HG03097 (cell line): ENCODE data around the gene CEP72.
"Not testable (repeated sequence)": the region's sequence is repeated elsewhere in the genome, so short reads cannot be mapped to it uniquely, and the experiment has no call there.

ENCODE experiments used
- ATAC-seq: cut with Tn5 transposase; IDR thresholded peaks from one replicate; pipeline ENCODE4 v1.9.1; 2021; ENCODE audit not compliant: unreplicated experiment, low FRiP score

CEP72 gene

DNA sequence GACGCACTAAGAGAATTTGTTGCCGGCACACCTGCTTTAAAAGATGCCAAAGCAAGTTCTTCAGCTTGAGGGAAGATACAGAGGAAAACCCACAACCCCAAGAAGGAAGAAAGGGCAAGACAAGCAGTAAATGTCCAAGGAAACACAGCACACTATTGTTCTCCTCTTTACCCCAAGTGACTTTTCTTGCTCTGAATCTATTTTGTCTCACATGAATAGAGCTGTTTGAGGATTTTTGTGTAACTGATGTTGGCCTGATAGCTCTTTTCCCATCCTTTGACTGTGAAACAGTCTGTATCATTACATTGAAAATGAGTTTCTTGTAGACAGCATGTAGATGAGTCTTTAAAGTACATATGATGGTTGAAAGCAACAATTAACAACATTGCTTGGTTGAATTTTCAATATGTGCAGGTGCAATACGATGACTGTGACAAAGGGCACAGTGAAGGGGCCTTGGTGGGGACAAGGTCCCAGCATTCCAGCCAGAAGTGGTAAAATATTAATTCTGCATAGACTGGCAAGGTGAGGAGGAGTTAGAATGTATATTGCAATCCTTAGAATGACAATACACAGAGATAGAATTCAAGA is 16.8 kb upstream of the CEP72 start:
- ATAC-seq = no peak

DNA sequence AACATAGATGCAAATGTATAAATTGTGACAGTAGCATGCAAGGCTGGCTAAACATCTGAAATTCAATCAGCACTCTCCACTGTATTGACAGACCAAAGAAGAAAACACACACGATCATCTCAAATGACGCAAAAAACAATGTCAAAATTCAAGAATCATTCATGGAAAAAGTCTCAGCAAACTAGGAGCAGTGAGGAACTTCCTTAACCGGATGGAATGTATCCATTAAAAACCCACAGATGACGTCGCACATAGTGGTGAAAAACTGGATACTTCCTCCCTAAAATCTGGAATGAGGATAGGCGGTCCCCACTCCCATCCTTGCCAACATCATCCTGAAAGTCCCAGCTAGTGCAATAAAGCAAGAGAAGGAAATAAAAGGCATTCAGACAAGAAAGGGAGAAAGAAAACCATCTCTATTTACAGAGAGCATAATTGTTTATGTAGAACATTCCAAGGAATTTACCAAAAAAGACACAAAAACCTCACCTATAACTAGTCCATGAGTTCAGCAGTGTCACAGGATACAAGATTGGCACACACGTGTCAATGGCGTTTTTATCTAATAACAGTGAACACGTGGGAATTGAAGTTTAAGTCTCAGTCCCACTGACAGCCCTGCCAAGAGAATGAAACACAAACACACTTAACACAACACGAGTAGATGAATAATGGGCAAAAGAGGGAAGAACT is 14.1 kb upstream of the CEP72 start:
- no peak for ATAC-seq

DNA sequence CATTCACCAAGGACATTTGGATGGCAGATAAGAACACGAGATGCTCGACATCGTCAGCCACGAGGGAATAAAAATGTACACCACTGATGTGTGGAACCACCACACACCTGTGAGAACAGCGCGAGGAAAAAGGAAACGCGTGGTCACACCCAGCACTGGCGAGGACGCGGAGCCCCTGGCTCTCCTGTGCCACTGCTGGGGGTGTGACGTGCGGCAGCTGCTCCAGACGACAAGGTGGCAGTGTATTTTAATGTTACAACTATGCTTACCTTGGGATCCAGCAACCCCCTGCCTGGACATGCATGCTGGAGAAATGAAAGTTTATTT is 13.6 kb upstream of the CEP72 start:
- no peak for ATAC-seq

DNA sequence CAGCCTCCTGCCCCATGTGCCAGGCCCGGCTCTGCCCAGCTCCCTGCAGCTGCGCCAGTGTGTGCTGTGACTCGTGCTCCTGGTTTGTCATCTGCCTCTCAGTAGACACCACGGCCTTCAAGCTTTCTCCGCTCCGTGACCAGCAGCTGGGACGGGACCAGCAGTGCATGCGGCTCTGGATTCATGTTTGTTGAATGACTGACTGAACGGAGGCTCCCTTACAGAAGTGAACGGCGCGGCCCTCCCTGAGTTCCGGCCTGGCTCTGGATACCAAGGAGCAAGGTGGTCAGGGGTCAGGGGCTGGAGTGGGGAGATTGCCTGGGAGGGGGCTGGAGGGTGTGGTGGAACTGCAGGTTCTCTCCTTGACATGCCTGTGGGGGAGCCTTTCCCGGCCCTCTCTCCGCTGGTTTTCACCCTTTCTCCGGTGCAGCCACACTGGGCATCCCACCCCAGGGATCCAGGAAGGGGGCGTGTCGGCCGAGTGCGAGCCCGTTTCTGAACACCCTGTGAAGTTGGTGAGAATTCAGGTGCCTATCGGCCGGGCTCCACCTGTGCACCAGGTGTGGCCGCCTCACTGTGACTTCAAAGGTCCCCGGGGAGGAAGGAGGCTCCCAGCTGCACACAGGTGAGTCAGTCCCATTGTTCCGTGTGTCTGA is 11.1 kb upstream of the CEP72 start:
- no peak for ATAC-seq

GRCh38 chr5:601771-602465 is 10.2 kb upstream of the CEP72 start:
- no peak for ATAC-seq

GRCh38 chr5:602466-603035 is 9.6 kb upstream of the CEP72 start:
- no peak for ATAC-seq

DNA sequence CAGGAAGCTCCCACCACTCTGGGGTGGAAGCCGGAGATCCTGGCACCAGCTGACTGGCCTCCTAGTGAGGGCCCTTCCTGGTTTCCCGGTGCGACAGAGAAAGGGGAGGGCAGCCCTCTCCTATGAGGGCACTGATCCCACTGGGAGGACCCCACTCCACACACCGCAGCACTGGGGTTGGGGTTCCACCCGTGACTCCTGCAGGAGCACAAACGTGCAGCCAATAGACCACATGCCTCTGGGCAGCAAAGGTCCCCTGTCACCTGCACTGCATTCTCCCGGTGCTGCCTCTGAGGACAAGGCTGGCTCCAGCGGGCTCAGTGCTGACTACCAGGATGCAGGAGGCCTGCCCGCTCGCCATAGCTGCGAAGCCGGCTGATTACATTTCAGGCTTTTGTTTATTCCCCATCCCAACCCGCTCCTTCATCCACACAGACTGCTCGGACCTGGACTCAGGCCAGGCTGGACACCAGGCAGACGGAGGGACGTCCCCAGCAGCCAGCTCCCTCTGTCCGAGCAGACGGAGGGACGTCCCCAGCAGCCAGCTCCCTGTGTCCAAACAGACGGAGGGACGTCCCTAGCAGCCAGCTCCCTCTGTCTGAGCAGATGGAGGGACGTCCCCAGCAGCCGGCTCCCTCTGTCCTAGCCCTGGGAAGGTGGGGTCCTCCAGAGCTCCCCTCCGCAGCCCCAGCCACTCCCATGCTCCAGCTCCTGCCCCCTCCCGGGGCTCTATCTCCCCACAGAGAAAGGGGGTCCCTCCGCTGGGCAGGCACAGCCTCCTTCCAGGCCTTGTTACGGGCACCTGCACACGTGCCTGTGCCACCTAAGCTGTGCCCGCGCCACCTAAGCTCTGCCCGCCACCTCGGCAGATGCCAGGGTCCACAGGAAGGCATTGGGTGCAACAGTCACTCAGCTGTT is 8.8 kb upstream of the CEP72 start:
- ATAC-seq = no peak

GRCh38 chr5:604391-604831 is 7.7 kb upstream of the CEP72 start:
- no peak for ATAC-seq

DNA sequence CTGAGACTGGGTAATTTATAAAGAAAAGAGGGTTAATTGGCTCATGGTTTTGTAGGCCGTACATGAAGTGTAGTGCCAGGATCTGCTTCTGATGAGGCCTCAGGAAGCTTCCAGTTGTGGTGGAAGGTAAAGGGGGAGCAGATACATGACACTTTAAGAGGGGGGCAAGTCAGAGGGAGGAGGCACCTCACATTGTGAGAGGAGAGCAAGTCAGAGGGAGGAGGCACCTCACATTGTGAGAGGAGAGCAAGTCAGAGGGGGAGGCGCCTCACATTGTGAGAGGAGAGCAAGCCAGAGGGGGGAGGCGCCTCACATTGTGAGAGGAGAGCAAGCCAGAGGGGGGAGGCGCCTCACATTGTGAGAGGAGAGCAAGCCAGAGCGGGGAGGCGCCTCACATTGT is 7.0 kb upstream of the CEP72 start:
- ATAC-seq = not testable (repeated sequence)

DNA sequence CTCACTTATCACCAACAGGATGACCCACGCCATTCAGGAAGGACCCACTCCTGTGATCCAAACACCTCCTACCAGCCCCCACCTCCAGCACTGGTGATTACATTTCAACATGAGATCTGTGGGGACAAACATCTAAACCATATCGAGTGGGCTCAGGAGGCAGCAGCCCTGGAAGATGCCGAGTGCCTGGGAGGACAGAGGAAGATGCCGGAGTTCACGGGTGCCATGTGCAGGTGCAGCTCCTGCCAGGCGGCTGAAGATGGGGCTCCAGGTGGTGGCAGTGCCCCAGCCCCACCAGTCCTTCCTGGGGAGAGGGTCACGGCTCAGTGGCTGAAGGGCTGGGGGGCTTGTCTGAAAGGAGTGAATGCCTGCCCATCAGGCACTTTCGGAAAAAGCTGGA is 6.1 kb upstream of the CEP72 start:
- ATAC-seq = no peak

DNA sequence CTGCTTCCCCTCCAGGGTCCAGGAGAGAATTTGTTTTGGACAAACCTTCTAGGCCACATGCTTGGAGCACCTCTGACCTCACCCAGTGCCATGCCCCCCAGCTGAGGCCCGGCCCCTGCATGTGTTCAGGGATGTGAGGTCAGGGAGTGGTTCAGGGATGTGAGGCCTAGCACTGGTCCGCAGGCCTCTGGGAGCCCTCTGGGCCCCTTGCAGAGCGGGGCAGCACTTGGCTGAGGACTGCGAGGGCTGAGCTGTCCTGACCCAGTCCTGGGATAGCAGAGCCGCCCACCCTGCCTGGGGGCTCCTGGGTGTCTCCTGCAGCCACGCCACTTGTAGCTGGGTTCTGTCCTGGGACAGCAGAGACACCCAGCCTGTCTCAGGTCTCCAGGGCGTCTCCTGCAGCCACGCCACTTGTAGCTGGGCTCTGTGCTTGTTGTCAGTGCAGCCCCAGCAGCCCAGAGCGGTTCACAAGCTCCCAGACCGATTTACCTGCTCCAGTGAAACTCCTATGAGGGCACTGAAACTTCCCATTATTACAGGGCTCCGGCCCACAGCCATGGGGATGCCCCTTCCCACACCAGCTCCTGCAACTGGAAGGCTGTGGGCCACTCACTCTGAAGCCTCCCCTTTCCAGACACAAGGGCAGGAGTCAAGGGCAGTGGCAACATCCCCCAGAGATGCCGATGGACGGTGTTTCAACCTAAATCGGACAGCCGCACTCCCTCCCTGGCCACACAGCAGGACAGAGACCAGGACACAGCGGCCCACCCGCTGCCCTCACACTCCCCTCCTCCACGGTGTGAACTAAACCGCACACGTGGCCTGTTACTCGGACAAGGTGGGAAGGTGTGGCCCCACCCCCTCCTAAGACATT is 5.4 kb upstream of the CEP72 start:
- no peak for ATAC-seq

DNA sequence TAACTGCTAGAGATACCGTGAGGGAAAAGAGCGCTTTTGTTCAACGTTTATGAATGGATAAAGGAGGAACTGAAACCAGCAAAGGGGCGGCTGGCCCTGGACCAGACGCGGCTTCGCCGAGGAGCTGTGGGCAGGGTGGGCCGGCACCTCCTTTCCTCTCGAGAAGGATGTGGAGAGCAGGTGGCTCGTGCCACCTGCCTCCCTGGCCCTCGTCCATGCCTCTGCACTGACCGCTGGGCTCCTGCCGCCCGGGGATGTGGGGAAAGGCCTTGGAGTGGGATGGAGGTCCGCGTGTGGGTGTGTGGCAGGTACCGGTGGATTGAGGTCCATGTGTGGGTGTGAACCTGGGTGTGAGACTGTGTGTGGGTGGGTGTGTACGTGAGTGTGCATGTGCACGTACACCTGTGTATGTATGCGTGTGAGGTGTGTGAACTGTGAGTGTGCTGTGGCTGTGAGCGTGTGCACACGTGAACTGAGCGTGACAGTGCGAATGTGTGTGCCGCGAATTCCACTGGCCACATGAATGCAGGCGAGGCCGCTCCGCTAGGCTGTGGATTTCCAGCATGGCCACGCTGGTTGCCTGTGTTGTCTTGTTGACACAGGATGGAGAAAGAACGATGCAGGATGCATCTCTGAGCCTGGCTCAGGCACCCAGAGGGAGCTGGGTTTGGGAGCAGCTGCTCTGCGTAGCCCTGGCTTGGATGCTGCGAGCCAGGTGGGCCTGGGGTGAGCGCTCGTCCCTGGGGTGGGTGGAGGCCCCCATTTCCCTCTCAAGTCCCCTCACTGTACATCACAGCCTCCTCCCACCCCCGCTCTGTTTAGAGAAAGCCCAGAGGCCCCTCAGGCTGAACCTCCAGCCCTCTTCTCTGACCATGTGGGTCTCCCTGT is 4.4 kb upstream of the CEP72 start:
- ATAC-seq = no peak

DNA sequence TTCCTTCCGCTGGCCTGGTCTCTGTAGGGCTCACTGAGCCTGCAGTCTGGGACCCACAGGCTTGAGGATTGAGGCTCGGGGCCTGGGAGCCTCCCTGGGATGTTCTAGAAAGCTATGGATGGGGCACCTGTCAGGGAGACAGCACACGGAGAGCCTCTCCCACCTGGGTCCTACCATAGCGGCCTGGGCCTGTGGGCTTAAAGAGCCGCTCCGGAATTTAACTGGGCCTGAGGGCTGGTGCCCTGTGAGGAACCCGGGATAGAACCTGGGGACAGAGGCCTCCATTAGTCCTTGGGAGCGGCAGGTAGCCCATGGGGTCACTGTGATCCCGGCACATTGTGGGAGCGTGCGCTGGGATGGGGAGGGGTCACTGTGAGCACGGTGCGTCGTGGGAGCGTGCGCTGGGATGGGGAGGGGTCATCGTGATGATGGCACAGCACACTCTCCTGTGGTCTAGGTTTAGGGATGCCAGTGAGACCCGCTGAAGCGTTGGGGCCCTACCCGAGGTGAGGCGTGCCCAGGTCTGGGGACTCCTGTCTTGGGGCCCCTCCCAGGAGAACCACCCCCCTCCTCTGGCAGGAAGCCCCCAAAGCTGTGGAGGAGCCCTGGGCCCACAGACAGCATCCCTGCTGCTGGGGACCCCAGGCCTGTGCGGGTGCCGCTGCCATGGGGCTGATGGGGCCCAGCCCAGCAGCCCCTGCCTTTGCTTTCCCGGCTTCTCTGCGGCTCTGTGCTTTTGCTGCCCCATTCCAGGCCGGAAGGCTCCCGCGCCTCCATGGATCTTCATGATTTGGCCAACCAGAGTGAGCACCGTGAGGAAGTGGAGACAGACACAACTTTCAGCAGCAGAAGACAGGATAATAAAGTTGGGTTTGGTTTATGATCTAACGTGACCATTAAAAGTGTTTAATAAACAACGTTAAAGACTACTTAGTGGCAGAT is 3.4 kb upstream of the CEP72 start:
- ATAC-seq = no peak

GRCh38 chr5:609506-609905 is 2.6 kb upstream of the CEP72 start:
- ATAC-seq = no peak

DNA sequence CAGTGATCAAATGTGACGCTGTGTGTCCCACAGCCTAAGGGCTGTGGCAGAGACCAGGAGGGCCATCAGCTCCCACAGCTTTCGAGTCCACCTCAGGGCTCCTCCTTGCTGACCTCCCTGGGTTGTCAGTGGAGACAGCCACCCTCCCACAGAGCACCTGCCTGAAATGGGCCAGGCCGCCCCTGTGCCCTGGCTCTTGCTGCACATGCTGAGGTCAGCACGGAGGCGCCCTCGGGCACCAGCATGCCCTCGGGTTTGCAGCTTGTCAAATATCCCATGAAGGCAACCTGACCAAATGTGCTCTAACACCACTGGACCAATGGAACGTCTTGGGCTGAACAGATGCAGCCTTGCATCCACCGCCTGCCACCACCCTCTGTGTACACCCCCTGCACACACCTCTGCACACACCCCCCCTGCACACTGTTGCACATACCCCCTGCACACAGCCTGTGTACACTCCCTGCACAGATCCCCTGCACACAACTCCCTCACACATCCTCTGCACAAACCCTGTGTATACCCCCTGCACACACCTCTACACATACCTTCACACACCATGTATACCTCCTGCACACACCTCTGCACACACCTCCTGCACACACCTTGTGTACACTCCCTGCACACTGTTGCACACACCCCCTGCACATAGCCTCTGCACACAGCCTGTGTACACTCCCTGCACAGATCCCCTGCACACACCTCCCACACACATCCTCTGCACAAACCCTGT is 2.0 kb upstream of the CEP72 start:
- no peak for ATAC-seq
